ENCODE results near the gene DKK1.
"Not testable (repeated sequence)": the region's sequence is repeated elsewhere in the genome, so short reads cannot be mapped to it uniquely, and the experiment has no call there.

DKK1 gene

DNA sequence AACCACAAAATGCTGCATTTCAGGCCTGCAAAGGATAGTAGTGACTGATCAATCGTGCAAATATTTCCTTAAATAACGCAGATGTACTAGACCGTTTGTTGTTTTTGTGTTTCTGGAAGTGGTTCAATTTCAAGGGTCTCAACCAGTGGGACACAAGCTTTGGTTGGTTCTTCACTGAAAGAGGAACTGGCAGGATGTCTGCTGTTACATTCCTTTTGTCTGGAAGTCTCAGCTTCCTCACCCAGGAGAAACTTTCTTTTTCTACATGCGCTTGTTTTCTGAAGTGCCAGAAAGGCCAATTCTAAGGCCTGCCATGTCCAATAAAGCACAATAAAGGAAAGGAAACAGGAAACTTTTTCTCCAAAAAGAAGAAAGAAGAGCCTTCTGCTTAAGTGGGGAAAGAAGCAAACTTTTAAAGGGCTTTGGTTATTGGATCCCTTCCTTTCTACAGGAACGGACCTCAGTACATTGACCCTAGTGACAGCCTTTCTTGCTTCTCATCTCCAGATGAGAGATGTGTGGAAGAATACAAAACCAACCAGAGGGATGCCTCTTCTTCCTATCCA lies 4.1 kb downstream of the DKK1 start:
- peak in 1 of 2 experiments; percentile 35 for DNase-seq (ENCODE audit: low read depth in 2 of 2)

DNA sequence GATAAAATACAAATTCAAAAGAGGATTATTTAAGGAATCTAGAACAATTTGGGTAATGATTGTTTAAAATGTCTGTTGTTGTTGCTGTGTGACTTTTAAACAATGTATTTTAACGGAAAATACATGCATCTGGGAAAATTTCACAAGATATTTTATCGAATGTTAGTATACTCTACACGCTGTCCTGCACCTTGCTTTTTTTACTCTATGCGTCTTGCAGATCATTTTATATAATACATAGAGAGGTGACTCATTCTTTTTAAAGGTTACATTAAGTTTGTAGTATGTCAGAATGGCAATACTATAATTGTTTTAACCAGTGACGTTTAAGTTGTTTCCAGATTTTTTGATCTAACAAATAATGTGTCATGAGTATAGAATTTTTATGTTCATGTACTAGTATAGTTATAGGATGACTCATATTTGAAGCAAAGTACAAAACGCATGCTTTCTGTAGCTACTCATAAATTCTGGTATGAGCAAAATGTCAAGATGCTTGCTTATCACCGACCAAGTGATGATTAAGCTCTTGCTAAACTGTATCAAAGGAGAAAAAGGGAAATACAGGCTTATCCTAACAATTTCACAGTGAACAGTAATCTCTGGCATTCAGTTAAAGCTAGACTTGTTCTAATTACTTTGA lies 4.9 kb downstream of the DKK1 start:
- peak; percentile 94 to 96 for DNase-seq (ENCODE audit: low read depth in 2 of 2)

- no peak for DNase-seq (ENCODE audit: low read depth in 2 of 2)
Measured at GRCh38 chr10:52319926-52320325, 5.8 kb downstream of the DKK1 start.

- DNase-seq (ENCODE audit: low read depth in 2 of 2): no peak
Measured at GRCh38 chr10:52322323-52322722, 8.2 kb downstream of the DKK1 start.

- DNase-seq (ENCODE audit: low read depth in 2 of 2): no peak
Measured at GRCh38 chr10:52322936-52323335, 8.9 kb downstream of the DKK1 start.

DNA sequence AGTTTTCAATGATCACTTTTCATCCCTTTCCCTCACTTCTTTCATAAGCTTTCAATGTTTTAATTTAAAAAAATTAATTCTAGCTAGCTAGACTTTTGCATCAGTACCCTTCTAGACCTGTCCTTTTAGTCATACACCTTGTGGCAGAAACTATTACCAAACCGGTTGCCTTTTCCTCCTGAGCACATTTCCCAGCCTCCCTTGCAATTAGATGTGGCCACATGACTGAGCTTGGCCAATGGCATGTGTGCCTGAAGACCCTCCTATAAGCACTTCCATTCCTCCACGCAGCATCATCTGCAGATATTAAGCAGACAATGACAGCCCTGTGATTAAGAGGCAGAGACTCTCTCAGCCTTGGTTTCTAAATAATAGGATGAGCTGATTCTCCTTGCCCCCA lies 12.3 kb downstream of the DKK1 start:
- DNase-seq (ENCODE audit: low read depth in 2 of 2): no peak

DNA sequence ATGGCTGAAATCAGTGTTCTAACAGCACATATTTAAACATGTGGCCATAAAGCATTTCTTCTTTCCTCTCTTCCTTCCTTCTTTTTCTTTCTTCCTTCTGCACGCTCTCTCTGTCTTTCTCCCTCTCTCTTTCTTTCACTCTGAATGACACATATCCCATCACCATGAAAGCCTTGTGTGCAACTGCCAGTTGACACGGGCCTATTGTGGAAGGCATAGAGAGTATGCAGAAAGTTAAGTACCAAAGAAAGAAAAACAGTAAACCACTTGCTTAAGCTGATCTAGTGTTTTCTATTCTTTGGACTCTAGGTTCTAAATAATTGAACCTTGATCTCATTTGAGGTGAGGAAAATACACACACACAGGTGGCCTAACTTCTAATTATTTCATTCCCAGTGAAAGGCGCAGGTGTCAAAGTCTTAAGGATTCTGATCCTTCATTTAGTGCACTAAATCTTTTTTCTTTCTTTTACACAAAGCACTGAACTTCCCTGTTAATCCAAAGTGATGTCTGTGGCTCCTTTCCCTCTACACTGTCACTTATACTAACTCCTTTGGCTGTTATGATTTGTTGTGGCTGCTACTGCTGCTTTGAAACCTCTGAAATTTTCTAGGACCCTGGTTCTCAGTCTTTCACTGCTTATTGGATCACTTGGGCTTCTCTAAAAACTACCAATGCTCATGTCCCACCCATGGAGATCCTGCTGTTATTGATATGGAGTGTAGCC lies 17.7 kb downstream of the DKK1 start:
- no peak for DNase-seq (ENCODE audit: low read depth in 2 of 2)

DNA sequence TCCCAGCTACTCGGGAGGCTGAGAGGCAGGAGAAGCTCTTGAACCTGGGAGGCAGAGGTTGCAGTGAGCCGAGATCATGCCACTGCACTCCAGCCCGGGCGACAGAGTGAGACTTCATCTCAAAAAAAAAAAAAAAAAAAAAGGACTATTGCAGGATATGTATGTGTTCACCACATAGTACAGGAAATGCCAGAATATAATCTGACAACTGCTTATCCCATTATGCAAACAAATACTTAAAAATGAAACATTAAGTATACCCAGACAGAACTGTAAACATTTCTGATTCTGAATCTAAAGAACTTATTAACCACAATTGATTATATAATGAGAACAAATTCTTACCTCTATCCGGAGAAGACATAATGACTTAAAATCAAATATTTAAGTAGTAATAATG lies 18.7 kb downstream of the DKK1 start:
- no peak for DNase-seq (ENCODE audit: low read depth in 2 of 2)

- DNase-seq (ENCODE audit: low read depth in 2 of 2): no peak
Measured at GRCh38 chr10:52334595-52334994, 20.5 kb downstream of the DKK1 start.

DNA sequence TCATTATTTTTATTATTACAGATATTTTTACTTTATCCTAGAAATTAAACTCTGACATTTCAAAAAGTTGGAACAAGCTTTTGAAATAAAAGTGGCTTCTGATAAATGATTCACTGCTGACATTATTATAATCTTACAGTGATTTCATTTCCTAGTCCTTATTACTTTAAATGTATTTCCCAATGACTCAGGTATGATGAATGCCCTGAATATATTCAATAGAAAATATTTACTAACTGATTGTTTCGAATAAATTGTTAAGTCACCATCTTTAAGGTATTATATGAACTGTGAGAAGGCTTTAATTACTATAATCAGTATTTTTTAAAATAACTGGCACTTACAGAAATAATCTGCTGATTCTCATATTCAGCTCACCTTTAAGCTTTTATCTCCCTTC lies 21.6 kb downstream of the DKK1 start:
- DNase-seq (ENCODE audit: low read depth in 2 of 2): no peak

- no peak for DNase-seq (ENCODE audit: low read depth in 2 of 2)
Measured at GRCh38 chr10:52337225-52337624, 23.1 kb downstream of the DKK1 start.

GRCh38 chr10:52343439-52343838 lies 29.4 kb downstream of the DKK1 start:
- no peak for DNase-seq (ENCODE audit: low read depth in 2 of 2)

DNA sequence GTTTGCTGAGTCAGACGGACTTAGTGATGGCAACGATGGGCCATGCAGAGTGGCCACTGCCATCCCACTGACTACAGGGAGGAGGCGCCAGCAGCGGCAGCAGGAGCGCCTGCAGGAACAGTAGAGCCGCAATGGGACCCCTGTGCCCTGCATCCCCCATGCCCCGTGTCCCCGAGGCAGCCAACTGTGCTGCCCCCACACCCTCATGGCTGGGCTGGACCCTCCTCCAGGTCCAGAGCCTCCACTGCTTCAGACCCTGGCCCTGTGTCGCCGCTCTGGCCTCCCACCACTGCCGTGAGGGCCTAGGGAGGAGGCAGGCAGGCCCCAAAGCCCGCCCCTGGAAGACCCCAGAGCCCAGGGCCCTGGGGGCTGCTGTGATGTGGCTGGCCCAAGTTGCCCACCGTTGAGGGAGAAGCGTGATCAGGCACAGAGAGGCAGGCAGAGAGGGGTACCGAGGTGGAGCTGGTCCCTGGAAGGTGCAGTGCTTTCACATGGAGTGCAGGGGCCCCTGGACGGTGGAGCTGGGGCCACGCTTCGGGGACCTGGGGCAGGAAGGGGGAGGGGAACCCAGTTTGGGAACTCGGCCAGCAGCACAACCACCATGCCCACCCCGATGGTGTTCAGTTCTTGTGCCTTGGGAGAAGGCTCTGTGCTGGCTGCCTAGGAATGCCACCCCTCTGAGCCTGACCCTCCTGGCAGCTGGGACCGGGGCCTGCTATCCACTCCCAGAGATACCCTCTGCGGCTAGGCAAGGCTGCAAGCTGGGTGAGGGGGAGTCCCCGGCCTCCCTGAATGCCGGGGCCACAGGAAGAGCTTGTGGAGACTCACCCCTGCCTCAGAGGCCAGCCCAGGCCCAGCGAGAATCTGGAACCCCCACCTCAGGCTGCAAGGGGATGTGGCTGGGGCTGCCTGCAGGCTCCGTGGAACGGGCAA lies 32.6 kb downstream of the DKK1 start:
- DNase-seq (ENCODE audit: low read depth in 2 of 2): no peak

DNA sequence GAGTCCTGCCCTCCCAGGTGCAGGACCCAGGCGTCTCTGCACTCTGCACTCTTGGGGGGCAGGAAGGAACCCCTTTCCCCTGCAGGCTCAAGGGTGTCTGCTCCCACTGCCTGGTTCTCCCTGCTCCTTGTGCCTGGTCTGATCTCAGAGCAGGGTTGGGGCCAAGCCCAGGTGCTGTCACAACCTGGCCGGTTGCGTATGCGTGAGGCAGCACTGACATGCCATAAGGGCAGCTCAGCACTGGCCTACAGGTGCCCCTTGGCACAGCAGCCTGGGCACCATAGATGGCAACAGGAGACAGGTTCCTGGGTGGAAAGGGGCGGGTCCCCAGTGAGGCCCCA lies 33.2 kb downstream of the DKK1 start:
- no peak for DNase-seq (ENCODE audit: low read depth in 2 of 2)

DNA sequence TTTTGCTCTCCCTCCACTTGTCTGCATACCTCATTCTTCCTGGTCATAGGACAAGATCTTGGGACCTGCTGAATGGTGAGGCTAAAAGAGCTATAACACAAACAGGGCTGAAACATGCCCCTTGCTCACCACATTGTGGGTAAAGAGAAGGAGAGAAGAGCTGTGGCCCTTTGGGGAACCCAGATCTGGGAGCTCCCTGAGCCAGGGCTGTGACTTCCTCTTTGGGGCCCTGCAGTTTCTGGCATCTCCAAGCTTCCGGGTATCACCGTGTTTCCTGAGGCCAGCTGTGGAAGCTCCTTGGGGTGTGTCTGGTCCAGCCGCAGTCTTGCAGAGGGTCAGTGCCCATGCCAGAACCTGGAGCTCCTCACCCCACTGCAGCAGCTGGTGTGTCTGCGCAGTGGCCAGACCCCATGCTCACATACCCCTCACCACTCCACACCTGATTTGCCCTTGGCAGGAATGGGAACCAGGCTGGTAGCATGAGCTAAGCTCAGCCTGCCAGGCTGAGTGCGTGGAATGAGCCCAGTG lies 34.0 kb downstream of the DKK1 start:
- no peak for DNase-seq (ENCODE audit: low read depth in 2 of 2)

DNA sequence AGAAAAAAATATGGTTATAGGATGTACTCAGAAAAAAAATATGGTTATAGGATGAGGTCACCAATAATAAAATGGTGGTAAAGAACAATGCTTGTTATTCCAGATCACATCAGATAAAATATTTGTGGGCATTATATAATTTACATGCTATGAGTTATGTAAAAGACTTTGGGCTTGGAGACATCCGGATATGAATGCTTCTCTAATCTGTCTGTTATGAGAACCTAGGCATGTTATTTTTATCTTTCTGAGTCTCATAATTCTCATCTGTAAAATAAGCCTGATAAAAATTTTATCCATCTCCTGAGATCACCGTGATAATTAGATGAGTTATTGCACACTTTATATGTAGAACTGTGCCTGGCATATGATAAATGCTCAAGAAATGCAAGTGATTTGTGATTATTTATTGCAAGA lies 37.8 kb downstream of the DKK1 start:
- DNase-seq (ENCODE audit: low read depth in 2 of 2): peak; percentile 59 to 64

- DNase-seq (ENCODE audit: low read depth in 2 of 2): no peak
Measured at GRCh38 chr10:52353205-52353604, 39.1 kb downstream of the DKK1 start.

- no peak for DNase-seq (ENCODE audit: low read depth in 2 of 2)
Measured at GRCh38 chr10:52353960-52354394, 39.9 kb downstream of the DKK1 start.

GRCh38 chr10:52357971-52358370 lies 43.9 kb downstream of the DKK1 start:
- no peak for DNase-seq (ENCODE audit: low read depth in 2 of 2)

DNA sequence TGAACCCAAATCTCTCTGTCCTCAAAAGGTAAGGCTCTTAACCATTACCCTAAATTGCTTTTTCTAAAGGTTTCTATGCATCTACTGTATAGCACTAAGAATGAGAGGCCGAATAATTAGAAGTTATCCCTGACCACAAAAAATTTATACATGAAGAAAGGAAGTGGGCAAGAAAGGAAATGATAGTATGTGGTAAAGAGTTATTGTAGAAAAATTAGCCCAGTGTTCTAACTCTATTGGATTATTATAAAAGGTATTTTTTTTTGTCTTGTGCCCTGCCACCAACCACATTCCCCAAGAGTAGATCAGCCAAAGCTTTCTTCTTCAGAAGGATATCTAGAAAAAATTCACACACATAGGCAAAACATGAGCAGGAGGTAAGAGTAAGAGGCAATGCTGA lies 45.4 kb downstream of the DKK1 start:
- DNase-seq (ENCODE audit: low read depth in 2 of 2): no peak

- DNase-seq (ENCODE audit: low read depth in 2 of 2): not testable (repeated sequence)
Measured at GRCh38 chr10:52365547-52366432, 51.7 kb downstream of the DKK1 start.
